NCI-H510A (cell line): Measurements from ENCODE around the gene ZSCAN9.
A peak's percentile ranks its signal among the peaks of the same experiment; 100 is the strongest.

ENCODE experiments used
- DNase-seq: peaks from one replicate; lab custom pipeline; 2025; lab: John Stamatoyannopoulos, UW

Gene ZSCAN9

DNA sequence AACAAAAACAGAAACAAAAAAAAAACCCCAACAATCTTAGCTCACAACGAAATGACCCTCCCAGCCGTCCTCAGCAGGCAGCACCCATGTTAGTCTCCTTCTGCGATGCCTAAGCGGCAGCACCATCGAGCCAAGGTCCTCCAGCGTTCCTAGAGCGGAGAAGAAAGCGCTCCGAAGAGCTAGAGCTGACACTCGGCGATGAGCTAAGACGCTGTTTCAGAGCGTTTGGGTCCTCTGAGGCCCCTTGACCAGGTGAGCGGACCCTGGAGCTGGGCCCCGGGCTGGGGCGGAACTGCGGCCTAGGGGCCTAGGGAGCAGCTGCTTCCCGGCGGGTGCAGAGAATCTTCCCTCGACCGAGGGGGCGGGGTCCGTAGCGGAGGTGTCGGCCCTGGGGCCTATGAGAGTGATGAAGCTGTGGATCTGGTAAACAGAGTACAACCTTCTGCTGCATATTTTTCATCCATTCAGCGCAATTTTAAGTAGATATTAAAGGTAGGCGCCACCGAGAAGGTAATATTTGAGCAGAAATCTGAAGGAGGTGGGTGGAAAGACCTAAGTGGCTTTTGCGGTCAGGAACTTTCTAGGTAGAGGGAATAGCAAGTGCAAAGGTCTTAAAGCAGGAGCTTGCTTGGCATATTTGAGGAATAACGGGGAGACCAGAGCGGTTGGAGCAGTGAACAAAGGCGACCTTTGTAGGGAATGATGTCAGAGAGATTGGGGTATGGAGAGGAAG lies 42.1 kb downstream of the ZSCAN9 start, which contains the start of gene ZSCAN26:
TSS of gene ZSCAN26 (plus strand) at position 182 of the 733 bp plus-strand sequence. CDS start 4,777 bp downstream, outside the sequence.
- DNase-seq = peak; percentile 71

DNA sequence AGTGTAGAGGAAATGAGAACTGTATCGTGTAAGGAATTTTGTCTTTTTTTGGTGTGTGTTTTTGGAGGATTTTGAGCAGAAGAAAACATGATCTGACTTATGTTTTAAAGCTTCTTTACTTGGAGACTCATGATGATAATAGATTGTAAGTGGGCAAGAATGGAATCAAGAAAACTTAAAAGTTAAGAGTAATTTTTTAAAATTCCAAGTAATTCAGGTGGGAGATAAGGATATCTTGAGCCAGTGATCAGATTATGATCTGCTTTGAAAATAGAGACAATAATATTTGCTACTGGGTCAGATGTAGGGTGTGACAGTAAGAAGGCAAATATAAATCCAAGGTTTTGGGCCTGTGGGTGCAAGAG lies 42.6 kb downstream of the ZSCAN9 start:
- no peak for DNase-seq

DNA sequence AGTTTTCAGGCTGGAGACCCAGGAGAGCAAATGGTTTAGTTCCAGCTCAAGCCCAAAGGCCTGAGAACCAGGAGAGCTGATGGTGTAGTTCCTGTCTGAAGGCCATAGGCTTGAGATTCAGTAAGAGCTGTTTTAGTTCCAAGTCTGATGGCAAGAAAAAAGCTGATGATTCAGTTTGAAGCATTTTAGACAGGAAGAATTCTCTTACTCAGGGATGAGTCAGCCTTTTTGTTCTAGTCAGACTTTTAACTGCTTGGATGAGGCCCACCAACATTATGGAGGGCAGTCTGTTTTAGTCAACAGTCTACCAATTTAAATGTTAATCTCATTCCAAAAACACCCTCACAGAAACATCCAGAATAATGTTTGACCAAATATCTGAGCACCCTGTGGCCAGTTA lies 44.4 kb downstream of the ZSCAN9 start:
- no peak for DNase-seq

DNA sequence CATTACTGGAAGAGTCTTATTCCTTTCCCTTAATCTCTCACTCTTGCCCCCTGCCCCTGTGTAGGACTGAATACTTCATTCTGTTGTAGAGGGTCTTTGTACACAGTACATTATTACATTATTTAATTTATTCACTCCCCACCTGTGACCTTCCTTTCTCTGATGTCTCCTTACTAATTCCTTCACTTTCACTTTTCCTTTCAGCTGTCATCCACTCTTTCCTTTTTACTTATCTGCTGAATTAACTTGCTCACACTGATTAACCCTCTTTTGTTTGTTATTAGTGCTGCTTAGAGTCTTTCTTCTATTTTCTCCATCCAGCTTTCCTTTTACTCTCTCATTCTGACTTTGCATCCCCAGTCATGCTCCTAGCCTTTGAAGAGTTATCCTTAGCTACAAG lies 49.8 kb downstream of the ZSCAN9 start:
- no peak for DNase-seq

DNA sequence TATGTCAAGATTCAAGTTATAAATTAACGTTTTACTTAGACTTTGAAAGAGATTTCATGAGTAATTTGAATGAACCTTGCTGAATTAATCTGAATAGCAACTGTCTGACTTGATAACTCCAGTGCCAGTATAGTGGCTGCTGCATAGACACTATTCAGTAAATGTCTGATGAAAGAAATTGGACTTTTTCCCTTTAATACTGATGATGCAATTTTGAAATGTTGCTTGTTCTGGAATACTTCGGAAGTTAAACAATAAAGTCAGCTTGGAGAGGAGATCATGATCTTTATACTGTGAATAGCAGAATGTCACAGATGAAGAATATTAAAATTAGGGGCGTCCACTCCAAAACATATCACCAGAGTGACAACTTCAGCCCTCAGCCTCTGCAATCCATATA lies 52.7 kb downstream of the ZSCAN9 start:
- no peak for DNase-seq

DNA sequence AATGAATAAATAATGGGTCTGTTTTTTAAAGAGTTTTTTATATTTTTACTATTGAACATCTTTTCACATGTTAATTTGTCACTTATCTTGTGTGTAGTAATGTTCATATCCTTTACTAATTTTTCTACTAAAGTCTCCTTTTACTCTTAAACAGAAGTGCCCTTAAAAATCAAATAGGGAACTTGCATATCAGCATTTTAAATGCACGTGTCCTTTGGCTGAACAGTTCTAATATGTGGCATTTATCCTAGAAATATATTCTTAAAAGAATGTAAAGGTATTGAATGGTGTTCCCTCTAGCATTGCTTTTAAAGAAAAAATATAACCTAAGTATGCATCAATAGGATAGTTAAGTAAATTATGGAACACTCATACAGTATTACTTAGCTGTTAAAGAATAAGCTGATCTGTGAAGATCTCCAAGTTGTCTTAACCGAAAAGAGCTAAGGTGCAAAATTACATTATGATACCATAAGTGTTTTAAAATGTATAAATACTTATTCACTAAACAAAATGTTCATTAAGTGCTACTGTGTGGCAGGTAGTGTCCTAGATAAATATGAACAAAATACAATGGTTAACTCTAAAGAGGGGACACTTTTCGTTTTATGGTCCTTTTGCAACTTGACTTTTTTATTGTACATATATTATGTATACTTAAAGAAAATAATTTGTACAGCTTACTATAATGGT lies 55.7 kb downstream of the ZSCAN9 start:
- no peak for DNase-seq

DNA sequence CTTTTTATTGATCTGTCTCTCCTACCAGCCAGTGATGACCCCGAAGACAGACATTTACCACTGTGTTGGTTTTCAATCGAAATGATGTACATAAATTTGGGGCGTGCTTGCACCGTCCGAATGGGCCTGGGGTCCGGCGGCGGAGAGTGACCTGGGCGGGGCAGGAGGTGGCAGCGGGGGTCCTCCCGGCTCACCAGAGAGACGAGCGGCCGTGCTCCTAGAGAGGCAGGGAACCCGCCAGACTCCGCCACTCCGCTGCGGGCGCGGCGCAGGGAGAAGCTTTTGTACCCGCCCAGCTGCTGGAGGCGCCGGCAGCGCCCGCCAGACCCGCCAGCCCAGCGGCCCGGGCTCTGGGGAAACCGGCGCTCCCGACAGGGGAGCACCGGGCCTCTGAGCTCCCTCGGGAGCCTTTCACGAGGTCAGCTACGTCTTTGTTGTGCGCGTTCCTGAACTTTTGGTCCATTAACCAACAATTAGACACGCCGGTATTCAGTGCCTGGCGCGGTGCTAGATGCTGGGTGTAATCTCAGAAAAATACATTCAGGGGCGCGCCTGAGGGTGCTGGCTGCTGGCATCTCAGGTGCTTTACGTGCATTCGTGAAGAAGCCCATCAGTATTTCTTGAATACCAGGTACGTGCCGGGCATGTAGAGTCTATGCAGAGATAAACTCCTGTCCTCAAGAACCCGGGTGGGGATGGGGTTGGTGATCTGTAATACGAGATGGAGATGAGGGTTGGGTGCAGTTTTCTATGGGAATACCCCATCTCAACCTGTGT lies 56.4 kb downstream of the ZSCAN9 start, which contains the start of gene PGBD1:
TSS of gene PGBD1 (plus strand) at position 285 of the 777 bp plus-strand sequence. CDS start 2,242 bp downstream, outside the sequence.
- DNase-seq = peak; percentile 73

DNA sequence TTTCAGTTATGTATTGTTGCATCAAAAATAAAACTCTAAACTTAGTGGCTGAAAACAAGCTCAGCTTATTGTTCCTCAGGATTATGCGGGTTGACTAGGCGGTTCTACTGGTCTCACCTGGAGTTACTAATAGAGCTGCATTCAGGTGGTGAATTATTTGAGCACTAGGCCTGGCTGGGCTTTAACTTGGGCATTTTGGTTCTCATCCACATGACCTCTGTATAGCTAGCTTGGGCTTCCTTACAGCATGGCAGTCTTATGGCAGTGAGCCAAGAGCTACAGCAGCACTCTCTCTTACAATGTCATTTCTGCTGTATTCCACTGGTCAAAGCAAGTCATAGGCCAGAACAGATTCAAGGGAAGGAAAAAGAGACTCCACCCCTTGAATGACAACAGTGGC lies 57.9 kb downstream of the ZSCAN9 start:
- DNase-seq = no peak
